ELR (cell line): ENCODE results near the gene PTGER3.
"Not testable (repeated sequence)": the region's sequence is repeated elsewhere in the genome, so short reads cannot be mapped to it uniquely, and the experiment has no call there.

Source experiments
- DNase-seq: peaks from one replicate; pipeline ENCODE4 v3.0.0-alpha.2; 2015; ENCODE audit warnings: low read depth

The PTGER3 gene

DNA sequence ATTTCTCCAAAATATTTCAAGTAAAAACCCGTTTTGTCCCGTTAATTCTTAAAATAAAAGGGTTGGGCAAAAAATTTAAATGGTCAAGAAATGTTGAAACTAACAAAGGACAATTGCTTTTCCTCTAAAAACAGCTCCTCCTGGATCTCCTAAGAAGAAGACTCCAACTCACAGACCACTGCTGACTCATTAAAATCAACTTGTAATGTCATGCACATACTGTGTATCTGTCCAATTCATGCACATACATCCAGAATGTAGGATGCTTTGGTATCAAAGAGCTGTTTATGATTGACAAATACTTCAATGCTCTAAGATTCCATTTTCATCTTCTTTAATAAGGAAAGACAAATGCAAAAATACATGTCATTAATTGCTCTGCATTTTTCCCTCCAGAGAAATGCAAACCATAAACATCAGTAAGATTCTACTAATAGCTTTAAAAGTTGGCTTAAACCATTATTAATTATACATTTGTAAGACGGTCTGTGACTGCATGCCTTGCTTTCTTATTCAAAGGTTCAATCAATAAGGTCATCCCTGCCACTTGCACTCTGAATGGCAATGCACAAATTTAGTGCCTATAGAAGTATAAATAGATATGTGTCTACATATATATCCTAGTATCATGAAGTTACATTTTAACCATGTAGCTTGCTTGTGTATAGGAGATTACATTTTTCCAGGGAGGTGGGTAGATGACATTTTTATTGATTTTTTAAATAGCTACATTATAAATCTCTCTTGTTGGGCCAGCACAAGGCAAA, 44.7 kb downstream of the PTGER3 start:
- no peak for DNase-seq

DNA sequence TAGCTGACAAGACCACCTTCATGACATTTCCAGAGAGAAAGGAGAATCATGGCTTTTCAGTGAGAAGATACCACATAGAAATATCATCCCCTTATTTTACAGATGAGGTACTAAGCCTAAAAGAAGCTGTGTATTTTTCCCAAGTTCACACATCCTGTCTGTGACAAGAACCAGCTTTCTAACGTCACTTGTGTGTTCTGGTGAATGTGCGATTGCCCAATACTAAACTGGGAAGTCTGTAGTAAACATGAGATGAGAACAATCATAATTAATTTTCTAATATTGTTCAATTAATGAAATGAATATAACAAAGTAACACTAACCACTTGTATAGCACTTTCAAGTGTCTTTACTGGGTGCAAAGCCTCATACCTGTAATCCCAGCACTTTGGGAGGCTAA, 46.0 kb downstream of the PTGER3 start:
- DNase-seq: no peak

DNA sequence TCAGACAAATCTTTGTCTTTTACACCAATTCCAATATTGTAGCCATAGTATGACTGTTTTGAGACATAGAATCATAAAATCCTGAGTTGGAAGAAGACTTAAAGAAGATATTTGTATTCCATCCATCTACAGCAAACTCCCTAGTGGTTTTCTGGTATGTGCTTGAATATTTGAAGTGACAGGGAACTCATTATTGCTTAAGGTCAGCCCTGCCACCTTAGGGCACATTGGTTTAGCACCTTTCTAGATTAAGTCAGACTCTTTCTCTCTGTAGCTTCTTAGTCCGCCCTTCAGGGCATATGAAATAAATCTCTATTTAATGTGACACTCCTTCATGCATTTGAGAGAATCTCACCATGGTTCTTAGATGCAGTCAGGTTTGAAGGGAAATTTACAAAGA, 49.8 kb downstream of the PTGER3 start:
- DNase-seq: no peak

DNA sequence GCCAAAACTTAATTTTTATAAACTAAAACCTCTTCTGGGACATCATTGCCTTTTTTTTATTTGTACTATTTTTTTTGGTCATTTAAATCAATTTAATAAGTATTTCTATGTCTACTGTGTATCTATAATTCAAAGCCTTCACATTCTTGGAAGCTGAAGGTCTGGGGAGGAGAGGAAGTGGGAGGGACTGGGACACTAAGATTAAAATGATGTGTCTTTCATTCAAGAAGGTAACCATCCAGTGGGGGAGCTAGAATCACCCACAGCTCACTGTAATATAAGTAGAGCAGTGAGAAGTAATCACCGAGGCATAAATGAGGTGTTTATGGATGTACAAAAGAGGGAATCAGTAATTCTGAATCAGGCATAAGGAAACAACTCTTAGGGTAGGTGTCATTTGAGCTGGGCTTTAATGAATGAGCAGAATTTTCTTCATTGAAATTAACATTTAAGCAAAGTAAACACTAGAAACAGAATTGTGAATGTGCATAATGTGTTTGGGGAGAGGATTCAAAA, 52.8 kb downstream of the PTGER3 start:
- no peak for DNase-seq

DNA sequence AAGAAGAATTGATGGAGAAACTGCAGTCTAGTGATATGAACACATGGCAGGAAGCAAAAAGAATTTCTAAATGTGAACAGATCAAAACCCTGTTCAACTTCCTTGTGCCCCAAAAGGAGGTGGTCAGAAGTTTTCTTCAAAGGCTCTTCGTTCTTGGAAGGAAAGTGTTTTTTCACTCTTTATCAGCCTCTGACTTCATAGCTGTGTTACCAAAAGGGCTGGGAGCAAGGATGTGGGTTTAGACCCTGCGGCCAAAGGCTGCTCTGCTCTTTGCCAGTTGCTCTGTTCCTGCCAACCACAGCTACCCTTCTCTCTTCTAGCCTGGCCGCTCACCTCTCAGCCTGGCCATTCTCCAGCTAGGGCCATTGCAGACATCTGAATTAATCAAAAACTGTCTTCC, 53.8 kb downstream of the PTGER3 start:
- no peak for DNase-seq

DNA sequence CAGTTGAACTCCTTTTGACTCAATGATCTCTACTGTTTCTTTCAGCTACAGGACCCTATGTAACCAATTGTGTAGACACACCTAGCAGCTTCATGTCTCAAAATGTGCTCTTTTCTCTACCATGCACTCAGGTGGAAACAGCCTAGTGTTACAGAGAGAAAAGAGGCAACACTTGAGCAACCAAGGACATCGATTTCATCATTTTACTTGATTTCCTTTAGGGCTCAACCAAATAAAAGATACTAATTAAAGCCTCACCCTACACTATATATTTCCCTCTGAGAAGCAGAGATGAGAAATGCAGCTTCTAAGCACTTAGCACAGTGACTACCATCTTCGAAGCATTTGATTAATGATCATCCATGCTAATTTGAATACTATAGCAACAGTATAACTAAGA, 55.1 kb downstream of the PTGER3 start:
- no peak for DNase-seq

DNA sequence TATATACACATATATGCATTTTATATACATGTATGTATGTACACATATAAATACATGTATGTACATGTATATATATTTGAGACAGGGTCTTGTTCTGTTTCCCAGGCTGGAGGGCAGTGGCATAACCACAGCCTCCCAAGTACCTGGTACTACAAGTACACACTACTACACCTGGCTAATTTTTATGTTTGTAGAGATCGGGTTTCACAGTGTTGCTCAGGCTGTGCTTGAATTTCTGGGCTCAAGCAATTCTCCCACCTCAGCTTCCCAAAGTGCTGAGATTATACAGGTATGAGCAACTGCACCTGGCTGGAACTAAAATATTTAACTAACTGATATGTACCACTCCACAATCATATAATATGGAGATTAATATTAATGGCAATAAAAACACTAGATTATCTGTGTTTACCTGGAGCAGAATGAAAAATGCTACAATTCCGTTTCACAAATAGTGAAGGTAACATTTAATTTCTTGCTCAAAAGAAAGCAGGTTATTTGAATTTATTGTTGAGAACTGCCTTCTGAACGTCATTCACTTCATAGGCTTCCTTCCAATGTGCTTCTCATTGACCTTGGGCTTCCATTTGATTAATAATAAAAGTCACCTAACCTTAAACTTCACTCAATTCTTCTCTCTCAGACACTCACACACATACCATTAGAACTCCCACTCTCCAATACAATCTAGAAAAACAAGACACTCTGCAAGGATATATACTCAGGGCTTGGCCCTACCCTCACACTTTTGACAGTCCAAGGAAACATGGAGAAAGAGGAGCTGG, 57.0 kb downstream of the PTGER3 start:
- no peak for DNase-seq

DNA sequence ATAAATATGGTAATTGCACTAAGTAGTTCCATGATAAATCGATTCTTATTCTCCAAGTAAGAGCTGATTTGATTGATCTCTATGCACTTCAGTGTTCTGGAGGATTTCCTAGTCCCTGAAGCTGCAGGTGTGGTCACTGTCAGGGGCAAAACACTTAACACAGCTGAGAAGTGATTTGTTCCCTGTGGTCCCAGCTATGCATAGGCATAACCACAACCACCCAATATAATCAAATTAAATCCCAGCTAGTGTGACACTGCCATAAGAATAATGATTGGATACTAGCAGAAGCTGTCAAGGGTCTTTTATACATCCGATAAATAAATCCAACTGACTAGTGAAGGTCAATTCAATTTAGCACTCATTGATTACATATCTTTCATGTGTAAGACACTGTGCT, 60.1 kb downstream of the PTGER3 start:
- no peak for DNase-seq

DNA sequence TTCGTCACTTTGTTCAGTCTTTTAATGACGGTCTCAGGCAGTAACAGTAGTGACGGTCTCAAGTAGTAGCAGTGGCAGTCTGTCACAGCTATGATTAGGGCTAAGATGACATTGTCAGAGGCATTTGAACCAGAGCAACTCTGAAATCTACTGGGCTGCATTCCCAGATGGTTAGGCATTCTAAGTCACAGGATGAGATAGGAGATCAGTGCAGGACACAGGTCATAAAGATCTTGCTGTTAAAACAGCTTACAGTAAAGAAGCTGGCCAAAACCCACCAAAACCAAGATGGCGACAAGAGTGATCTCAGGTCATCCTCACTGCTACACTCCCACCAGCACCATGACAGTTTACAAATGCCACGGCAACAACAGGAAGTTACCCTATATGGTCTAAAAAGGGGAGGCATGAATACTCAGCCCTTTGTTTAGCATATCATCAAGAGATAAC, 61.8 kb downstream of the PTGER3 start:
- not testable (repeated sequence) for DNase-seq

DNA sequence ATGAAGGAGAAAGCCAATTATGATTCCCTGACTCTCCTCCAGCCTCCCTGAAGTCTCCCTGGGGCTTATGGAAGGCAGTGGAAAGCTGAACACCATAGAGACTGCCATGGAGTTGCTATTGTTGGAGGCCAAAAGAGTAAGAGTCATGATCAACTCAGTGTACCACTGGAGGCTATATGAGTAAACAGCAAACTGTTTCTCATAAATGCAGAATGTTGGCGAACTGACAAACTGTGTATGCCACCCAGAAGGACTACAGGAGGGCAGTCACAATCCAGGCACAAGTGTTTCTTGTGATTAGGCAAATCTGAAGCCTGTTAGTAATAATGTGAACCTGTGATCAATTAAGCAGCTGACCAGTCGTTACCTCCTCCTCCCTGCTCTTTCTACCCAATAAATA, 62.3 kb downstream of the PTGER3 start:
- not testable (repeated sequence) for DNase-seq

DNA sequence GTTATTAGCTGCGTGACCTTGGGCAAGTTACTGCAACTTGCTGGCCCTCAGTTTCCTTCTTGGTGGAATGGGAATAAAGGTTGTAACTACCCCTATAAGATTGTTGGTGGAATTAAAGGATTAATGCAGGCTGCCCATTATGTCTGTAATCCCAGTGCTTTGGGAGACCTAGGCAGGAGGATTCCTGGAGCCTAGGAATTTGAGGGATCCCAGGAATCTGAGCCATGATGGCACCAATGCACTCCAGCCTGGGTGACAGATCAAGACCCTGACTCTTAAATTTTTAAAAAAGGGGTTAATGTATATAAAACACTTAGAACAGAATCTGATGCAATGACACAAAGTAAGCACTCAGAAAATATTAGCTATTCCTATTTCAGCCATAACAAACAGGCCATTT, 67.3 kb downstream of the PTGER3 start:
- DNase-seq: no peak

DNA sequence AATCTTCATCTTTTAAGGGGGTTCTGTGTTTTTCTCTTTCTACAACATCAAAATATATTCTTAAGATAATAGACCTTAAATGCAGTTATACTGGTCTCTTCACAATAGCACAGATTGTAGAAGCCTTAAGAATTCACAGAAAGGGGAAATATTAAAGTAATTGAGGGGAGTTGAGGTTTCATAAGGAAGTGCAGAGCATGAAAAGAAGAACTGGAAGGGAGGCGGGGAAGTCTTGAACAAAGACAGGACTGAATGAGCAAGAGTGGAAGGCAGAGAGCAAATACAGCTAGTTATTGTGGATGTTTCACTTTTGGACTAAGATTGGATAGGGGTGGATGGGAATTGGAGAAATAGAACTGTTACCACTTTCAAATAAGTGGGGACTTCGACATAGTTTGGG, 67.7 kb downstream of the PTGER3 start:
- no peak for DNase-seq

DNA sequence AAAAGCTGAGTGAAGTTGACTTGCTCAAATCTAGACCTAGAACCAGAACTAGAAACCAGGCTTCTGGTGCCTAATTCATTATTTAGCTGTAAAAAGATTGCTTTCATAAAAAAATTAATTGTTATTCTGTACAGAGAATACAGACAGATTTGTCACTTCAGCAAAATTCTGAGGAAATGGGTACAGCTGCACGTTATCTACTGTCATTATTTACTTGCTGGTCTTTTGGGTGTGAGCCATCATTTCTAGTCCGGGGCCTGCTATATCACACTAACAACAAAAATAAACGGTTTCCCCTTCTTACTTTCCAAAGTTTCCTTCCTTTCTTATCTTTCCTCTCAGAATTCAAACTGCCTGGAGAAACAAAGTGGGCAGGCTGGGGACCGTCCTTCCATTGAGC, 68.3 kb downstream of the PTGER3 start:
- no peak for DNase-seq

DNA sequence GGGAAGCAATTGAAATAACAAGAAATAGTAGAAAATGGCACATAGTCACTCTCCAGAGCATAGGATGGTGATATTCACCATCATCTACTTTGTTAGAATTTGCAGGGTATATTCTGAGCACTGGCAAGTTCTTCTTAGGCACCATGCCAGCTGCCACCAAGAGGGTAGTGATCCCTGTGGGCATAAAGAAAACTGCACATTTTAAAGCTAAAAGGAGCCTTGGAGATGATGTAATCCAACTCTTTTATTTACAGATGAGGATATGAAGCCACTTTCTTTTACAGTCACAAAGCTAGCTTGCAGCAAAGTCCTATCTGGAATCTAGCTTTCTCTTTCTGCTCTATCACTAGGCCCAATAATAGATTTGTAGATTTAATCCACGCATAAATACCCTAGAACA, 69.0 kb downstream of the PTGER3 start:
- no peak for DNase-seq

DNA sequence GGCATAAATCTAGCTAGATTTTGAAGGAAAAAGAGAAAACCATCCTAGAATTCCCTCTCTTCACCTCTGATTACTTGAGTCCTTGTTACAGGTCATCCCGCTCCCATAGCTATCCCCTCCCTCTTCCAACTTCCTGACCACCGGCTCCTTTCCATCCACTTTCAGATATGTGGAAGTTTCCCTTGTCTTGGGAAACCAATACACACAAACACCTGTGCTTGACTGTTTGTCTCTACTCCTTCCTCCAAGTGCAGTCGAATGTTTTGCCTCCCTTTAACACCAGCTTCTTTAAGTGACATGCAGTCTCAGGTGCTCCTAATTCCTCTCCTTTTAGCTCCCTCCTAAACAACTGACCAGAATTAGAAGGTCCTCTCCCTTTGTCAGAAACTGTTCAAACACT, 70.0 kb downstream of the PTGER3 start:
- DNase-seq: no peak

DNA sequence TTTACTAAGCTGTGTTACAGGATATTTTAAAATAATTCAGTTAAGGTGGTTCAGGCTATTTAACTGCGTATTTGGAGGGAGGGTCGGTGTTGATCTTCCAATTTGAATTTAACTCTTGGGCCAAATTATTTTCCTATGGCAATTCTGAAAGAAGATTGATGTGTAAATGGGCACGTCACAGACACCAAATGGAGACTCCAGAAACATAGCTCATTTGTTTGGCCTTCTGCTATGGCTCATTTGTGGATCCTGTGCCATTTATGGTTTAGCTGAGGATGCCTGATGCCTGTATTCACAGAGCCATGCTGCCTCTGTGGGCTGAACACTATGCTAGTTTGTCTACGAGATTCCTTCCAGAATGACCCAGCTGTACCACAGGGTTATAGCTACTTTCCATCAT, 70.6 kb downstream of the PTGER3 start:
- no peak for DNase-seq

DNA sequence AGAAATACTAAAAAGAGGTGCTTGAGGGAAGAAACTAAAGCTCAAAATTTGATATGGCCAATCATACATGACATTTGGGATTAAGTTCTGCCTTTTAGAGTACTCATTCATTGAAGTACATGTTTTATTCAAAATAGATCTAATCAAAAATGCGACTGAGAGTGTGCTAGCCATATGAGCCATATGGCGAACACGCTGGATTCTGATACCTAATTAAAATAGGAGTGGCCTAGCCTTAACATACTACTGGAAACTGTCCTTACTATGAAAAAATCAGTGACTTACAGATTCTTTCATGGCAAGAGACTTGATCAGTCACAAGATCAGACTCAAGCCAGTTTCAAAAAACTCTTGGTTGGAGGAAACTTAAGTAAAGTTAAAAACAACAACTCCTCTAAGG, 73.9 kb downstream of the PTGER3 start:
- no peak for DNase-seq

DNA sequence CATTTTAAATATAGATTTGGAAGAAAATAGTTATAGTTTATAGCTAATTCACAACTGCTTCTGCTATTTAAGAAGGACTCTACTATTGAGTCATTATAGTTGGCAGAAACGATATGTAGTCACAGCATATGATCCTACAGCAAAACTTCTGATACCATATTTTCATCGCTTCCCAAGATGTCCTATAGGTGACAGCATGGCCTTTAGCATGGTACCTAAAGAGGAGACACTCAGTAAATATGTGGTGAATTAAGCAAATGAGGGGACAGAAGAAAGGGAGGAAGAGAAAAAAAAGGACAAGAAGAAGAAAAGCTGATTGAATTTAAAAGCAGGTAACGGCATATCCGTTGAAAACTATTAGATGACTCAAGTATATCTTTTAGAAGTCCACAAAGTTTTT, 77.2 kb downstream of the PTGER3 start:
- DNase-seq: no peak

DNA sequence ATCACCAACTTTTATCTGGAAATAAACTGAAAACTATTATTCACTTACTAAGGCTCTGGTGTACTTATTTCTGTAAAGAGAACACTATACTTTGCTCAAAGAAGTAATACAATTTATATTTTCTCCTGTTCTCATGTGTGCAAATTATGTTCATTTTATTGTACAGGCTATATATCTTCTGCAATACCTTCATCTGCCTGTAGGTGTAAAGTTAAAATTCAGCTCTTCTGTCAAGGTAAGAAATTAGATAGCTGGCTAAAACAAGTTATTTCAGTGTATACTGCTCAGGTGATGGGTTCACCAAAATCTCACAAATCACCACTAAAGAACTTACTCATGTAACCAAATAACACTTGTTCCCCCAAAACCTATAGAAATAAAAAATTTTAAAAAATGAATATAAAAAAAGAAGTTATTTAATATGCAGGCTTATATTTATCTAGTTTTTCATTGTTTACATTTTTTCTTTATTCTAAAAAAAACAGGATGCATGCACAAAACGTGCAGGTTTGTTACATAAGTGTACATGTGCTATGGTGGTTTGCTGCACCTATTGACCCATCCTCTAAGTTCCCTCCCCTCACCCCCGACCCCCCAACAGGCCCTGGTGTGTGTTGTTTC, 81.5 kb downstream of the PTGER3 start:
- DNase-seq: peak; percentile 37

DNA sequence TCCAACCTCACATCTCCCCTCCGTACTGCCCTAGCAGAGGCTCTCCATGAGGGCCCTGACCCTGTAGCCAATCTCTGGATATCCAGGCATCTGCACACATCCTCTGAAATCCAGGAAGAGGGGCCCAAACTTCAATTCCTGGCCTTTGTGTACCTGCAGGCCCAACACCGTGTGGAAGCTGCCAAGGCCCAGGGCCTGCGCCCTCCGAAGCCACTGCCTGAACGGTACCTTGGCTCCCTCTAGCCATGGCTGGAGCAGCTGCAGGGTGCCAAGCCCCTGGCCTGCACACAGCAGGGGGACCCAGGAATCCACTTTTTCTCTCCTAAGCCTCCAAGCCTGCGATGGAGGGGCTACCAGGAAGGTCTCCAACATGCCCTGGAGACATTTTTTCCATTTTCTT, 84.2 kb downstream of the PTGER3 start:
- DNase-seq: no peak

DNA sequence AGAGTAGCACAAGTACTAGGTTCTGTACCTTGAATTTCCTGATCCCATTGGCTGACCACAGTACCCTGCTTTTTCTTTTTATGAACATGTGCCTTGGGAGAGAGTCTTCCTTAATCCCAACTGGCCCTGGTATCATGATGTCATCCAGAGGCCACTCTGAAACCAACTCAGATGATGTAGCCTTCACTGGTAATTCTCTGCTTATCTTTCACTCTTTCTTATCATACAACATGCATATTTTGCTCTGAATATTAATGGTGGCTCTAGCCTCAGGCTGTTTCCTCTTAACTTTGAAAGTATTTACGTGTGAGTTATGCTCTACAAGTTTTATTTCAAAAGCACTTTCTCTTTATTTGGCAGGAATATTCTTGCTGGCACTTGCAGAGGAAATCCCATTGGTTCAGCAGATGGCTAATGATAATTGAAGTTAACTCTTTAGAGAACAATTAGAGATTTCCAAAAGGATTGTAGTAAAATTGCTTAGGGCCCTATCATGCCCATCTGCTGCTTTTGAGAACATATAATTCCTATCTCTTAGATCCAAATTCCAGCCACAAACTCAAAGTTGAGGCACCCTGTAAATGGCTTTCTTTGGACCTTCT, 86.1 kb downstream of the PTGER3 start:
- DNase-seq: no peak

DNA sequence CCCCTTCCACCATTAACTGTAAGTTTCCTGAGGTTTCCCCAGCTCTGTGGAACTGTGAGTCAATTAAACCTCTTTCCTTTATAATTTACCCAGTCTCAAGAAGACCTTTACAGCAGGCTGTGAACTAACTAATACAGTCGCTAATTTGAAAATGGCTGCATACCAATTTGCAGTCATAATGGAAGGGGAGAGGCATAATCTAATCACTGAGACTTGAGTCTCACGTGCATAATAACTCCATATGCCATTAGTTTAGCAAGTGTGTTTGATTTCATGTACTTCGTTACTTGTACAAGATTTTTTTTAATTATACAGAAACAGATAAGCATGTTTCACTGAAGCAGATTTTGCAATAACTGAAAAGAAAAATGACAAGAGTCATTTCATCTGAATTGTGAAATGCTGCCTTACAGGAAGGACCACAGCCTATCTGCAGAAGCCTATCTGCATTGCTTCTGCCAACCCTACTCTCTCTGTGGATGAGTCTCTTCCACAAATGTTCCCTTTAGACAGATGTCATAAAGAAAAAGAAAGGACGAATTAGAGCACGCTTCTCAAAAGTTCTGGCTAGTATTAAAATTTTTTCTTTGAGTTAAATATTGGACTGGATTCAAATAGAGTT, 99.1 kb downstream of the PTGER3 start:
- no peak for DNase-seq
